COLO829 (cell line): Measurements from ENCODE around the gene GPN3.
"Not testable (repeated sequence)": the region's sequence is repeated elsewhere in the genome, so short reads cannot be mapped to it uniquely, and the experiment has no call there.

ENCODE experiments used
- DNase-seq: peaks from one replicate; pipeline ENCODE4 v3.0.0; 2012; ENCODE audit warnings: low spot score

The GPN3 gene

DNA sequence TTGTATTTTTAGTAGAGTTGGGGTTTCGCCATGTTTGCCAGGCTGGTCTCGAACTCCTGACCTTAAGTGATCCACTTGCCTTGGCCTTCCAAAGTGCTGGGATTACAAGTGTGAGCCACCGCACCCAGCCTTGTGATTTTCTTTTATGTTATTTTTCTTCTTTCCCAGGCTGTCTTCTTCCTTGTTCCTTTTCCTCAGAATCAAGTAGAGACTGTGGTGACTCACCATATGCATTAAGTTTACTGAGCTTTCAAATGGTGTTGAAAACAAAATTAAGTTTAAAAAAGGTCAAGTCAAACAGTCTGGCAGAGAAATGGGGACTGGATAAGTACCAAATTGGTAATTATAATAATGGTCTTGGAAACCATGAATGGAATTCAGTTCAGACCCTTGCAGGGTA is 23.6 kb downstream of the GPN3 start:
- DNase-seq: no peak

DNA sequence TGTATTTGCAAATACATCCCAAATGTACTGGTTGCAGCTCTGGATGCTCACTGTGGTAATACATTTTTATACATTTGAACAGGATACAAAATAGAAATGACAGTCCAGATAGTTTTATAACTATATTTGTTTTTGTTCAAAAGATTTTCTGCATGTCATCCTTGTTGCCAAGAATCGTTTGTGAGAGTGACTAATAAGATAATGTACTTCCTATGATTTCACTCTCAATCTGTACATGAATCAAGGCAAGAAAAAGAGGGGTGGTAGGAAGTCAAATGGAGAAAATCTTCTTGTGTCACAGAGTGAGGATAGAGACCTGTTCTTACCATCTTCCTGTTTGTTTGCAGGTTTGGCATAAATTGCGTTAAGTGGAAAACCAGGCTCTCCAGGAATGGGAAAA is 31.8 kb downstream of the GPN3 start:
- no peak for DNase-seq

DNA sequence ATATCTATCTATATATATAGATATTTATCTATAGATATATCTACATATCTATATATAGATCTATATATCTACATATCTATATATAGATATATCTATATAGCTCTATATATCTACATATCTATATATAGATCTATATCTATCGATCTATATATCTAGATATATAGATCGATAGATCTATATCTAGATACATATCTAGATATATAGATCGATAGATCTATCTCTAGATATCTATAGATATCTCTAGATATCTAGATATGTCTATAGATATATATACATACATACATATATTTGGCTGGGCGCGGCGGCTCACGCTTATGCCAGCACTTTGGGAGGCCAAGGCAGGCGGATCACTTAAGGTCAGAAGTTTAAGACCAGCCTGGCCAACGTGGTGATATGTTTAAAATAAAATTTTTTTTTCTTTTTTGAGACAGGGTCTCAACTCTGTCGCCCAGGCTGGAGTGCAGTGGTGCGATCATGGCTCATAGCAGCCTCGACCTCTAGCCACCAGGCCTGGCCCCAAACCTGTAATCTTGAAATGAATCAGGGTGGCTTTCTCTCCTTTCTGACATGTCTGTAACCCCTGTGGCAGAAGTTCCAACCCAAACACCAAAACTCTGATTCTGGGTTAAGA is 36.0 kb downstream of the GPN3 start:
- no peak for DNase-seq

DNA sequence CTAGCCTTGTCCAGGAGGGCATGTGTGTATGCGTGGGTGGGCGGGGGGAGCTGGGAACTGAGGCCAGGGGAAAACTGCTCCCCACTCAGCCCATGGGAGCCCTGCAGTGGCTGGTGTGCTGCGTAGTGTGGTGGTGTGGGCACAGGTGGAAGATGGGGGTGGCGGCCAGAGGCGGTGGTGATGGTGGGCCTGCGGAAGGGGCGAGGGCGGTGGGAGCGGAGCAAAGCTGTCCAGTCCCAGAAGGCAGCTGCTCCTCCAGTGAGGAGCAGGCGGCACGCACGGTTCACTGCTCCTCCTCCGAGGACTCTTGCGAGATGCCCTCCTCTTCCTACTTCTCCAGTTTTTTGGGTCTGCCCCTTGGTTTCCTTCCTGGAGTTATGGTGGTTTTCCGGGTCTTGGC is 38.4 kb downstream of the GPN3 start:
- DNase-seq: not testable (repeated sequence)

DNA sequence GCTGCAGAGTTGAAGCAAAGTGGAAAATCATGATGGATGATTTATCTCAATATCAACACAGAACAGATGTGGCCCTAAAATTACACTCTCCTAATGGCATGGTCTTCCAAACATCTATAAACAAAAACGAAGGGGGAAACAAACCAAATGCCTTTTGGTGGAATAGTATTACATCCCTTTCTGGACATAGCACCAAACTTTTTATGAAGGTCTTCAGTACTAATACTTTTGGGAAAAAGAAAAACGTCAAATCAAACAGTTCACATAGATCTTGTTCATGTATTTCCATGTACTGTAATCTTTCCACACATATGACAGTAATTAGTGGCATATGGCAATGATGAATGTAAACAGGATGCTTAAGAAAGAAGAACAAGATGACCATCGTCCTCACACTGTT is 41.7 kb downstream of the GPN3 start:
- DNase-seq: no peak

DNA sequence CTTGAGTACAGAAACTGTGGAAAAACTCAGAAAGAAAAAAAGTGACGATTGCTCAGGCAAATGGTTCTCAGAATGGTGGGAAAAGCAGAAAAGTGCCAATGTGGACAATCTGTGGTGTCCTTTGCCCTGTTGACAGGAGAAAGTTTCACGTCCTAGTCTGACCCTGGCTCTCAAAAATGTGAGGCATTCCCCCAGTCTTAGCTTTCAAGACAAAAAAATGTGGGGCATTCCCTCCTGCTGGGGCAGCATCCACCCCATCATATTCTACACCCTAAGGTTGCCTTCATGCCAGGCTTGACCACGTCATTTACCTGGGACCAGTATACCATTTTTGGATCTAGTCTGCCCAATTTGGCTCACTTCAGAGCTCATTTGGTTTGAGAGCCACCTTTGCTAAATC is 43.8 kb downstream of the GPN3 start:
- no peak for DNase-seq

DNA sequence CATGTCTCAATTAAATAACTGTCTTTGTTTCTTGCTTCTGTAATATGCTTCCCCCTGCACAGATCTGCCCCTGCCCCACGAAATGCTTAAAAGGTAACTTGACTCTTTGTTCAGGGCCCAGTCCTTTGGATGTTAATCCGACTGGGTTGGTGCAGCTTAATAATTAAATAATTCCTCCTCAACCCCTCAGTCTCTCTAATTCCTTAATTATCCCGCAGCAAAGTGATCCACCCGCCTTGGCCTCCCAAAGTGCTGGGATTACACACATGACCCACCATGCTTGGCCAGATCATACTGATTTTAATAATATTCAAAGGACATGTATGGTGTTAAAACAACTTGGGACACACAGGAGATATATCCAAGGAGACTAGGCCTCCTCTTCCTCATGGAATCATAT is 46.4 kb downstream of the GPN3 start:
- DNase-seq: no peak

DNA sequence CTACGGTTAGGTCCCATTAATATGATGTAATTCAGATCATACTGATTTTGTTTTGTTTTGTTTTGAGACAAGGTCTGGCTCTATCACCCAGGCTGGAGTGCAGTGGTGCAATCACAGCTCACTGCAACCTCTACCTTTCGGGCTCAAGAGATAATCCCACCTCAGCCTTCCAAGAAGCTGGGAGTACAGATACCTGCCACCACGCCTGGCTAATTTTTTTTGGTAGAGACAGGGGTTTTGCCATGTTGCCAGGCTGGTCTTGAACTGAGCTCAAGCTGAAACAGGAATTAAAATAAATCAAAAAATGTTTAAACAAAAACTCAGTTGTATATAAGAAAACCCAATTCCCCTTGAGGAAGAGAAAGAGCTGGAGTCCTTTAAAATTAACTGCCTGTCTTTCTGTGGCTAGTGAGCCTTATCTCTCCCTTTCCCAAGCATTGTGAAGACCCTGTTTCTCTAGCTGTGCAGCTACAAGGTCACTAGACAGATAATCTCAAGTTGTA is 46.8 kb downstream of the GPN3 start:
- no peak for DNase-seq

DNA sequence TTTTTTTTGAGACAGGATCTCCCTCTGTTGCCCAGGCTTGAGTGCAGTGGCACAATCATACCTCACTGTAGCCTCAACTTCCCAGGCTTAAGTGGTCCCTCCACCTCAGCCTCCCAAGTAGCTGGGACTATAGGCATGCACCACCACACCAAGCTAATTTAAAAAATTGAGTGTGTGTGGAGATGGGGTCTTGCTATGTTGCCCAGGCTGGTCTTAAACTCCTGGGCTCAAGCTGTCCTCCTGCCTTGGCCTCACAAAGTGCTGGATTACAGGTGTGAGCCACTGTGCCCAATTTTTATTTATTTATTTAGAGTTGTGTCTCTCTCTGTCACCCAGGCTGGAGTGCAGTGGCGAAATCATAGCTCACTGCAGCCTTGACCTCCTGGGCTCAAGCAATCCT is 47.4 kb downstream of the GPN3 start:
- DNase-seq: not testable (repeated sequence)

DNA sequence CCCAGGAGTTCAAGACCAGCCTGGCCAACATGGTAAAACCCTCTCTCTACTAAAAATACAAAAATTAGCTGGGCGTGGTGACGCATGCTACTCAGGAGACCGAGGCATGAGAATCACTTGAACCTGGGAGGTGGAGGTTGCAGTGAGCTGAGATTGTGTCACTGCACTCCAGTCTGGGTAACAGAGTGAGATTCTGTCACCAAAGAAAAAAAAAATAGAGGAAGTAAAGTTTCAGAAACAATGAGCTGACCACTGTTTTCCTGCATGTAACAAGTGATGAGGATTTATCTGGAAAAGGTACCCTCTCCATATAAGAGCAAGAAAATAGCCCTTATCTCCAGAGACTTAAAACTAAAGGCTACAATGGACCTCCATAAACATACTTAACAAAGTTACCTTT is 50.9 kb downstream of the GPN3 start:
- DNase-seq: not testable (repeated sequence)

DNA sequence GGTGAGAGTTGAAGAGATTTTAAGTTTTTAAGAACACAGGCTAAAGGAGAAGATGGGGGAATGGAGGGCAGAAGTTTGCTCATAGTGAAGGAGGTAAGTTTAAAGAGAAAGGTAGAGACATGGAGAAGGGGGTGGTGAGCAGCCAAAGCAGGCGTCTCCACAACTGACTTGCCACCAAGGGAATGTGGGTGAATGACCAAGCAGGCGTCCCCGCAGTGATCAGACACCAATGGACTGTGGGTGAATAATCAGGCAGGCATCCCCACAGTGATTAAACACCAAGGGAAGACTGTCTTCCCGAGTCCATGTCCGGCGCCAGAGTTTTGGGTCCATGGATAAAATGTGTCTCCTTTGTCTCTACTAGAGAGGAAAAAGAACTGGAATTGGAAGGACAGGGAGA is 58.0 kb downstream of the GPN3 start:
- DNase-seq: not testable (repeated sequence)

DNA sequence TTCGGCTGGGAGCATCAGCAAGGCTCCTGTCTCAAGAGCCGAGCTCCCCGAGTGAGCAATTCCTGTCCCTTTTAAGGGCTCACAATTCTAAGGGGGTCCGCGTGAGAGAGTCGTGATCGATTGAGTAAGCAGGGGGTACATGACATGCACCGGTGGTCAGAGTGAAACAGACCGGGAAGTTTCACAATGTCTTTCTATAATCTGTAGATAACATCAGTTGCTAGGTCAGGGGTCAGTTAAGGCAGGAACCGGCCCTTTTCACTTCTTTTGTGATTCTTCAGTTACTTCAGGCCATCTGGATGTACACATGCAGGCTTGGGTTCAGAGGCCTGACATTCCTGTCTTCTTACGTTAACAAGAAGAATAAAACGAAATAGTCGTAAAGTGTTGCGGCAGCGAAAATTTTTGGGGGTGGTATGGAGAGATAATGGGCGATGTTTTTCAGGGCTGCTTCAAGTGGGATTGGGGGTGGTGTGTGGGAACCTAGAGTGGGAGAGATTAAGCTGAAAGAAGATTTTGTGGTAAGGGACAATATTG is 62.9 kb downstream of the GPN3 start:
- DNase-seq: not testable (repeated sequence)

DNA sequence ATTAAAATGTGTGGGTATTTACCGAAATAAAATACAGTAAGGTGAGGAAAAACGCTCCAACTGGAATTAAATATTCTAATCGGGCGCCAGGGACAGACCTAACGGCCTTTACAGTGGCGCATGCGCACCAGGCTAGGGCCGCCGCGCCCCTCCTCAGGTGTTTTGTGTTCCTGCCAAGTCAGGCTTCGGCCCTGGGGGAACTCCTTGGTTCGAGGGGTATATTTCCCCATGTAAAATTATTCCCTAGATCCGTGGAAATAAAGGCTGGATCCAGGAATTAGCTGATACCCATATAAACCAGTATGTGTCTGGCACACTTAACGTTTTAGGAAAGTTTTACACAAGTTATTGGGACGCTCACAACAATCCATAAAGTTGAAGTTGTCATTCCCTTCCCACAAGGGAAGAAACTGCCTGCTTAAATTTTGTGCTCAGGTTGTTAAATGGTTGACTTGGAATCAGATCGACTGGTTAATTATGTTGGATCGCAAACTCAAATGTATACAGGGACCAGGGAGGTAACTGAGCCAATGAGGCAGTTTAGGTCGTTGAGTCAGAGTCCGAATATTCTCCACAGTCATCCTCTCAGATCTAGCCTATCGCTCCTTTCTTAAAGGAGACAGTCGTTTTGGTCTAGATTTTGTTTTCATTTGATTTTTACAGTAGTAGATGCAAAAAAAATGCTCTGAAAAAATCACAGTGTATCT is 63.9 kb downstream of the GPN3 start:
- peak; percentile 93 for DNase-seq

DNA sequence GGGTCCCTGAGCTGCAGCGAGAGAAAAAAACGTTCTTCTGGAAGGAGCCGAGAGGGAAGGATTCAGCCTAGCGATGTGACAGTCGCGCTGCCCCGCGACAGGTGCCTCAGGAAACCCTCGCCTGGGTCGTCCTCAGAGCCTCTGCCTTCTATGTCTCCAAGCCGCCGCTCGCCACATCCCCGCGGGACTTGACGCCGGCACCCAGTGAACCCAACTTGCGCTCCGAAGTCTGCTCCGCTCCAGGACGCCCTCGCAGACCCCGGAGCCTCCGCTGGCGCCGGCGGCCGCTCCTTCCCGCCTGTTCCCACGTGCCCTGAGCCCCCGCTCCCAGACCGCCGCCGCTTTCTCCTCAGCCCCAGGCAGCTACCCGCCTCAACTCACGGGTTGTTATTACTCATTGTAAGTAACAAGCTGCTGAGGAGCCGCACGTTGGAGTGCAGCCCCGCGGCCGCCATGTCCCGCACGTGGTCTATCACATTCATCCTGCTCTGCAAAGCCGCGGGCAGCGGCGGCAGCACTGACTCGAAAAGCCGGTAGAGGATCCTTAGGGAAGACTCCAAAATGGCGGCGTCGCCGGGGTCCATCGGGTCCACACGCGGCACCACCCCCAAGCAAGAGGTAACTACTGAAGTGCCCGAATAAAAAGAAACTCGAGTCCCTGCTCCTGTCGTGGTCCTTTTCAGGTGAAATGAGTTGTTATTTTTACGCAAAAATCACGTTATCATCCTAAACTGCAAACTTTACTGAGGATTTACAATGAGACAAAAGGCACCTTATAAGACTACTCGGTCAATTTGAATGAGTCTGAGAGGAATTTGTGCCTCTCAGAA is 64.7 kb downstream of the GPN3 start, which contains the start of gene ANAPC7:
TSS of gene ANAPC7 (minus strand) at position 563 of the 830 bp plus-strand sequence. CDS start at position 482, 81 bp downstream.
- DNase-seq: peak; percentile 96
